Upper lobe of right lung (tissue), 1 donor: ENCODE results near the gene CENPH. TPM values are rescaled to one million over a fixed set of nuclear protein-coding genes. Genes with fewer than 3 reads are reported as not detected.
"Not testable (repeated sequence)": the region's sequence is repeated elsewhere in the genome, so short reads cannot be mapped to it uniquely, and the experiment has no call there.

ENCODE experiments used
- ATAC-seq: fragments of 200-7000 bp; cut with Tn5 transposase; one replicate; pipeline ENCODE4 v1.9.1; 2020; ENCODE audit warnings: mild to moderate bottlenecking, moderate library complexity
- DNase-seq: peaks from one replicate; pipeline ENCODE4 v3.0.0-alpha.2; 2020
- H3K27ac ChIP-seq: fragments of 200-600 bp; one replicate; pipeline ENCODE4 v1.8.0; 2022
- H3K27me3 ChIP-seq: fragments of 200-600 bp; one replicate; pipeline ENCODE4 v1.8.0; 2022; ENCODE audit warnings: mild to moderate bottlenecking
- H3K36me3 ChIP-seq: fragments of 200-600 bp; one replicate; pipeline ENCODE4 v1.8.0; 2022
- H3K4me1 ChIP-seq: fragments of 200-600 bp; one replicate; pipeline ENCODE4 v1.8.0; 2022
- H3K4me3 ChIP-seq: fragments of 200-600 bp; one replicate; pipeline ENCODE4 v1.8.0; 2022; ENCODE audit warnings: mild to moderate bottlenecking
- H3K9me3 ChIP-seq: fragments of 200-600 bp; one replicate; pipeline ENCODE4 v1.8.0; 2022
- intact Hi-C: fragments of 100-400 bp; cut with DNase I; formaldehyde crosslinking; loops from one replicate; pipeline ENCODE4 v1.11.0; 2022
- total RNA-seq: library from RNA; stranded (reverse); fragmentation: NEBNext Ultra II Directional; extraction: Animal tissue kit (Norgen Biotek cat#: 25700); gene quantifications from one replicate; pipeline ENCODE4 v1.2.1, GENCODE V29; 2021
- TF ChIP-seq, protein P1 (sequence below): fragments of 200-600 bp; IDR thresholded peaks from one replicate; pipeline ENCODE4 v1.8.0; 2022; ENCODE audit warnings: antibody characterized with exemption
- donor health status: DM: no; HTN: yes; CAD: no; lungs with severe emphysema.

CENPH gene
- total RNA-seq, 1 donor from 2014 or later: 1.6 TPM

DNA sequence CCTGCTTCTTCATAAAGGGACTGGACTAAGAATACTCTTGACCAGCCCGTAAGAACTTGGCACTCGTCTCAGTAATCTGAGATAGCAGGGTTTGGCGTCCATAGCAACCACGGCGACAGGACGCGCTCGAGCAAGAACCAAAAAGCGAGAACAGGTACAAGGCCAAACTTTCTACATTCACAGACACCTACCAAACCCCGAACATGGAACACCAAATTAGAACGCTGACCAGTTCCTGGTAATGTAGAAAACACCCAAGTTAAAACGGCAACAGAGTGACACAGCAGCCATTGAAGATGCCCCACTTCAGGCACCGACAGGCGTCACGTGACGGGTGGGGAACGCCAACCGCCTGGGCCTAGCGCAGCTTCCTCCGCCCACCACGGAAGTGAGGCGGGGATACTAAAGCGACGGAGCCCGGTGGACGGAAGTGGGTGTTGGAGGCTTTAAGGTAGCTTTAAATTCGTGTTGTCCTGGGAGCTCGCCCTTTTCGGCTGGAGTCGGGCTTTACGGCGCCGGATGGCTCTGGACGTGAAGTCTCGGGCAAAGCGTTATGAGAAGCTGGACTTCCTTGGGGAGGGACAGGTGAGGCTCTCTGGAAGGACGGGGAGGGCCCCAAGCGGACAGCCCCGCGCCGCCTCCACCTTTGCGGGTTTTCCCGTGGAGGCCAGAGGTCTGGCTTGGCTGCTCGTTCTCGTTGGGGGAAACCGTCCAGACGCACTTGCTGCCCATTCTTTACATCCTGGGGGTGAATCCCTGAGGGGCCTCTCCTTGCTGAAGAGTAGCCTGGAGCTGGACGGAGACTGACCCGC, 45.3 kb downstream of the CENPH start, which contains the start of gene CDK7:
TSS of gene CDK7 (plus strand) at position 430 of the 812 bp plus-strand sequence. CDS start at position 520, 90 bp downstream.
- peak; percentile 100 for ATAC-seq
- H3K4me1 ChIP-seq: peaks cover 9% of the 10 kb centered on the region
- TF ChIP-seq, protein P1, sequence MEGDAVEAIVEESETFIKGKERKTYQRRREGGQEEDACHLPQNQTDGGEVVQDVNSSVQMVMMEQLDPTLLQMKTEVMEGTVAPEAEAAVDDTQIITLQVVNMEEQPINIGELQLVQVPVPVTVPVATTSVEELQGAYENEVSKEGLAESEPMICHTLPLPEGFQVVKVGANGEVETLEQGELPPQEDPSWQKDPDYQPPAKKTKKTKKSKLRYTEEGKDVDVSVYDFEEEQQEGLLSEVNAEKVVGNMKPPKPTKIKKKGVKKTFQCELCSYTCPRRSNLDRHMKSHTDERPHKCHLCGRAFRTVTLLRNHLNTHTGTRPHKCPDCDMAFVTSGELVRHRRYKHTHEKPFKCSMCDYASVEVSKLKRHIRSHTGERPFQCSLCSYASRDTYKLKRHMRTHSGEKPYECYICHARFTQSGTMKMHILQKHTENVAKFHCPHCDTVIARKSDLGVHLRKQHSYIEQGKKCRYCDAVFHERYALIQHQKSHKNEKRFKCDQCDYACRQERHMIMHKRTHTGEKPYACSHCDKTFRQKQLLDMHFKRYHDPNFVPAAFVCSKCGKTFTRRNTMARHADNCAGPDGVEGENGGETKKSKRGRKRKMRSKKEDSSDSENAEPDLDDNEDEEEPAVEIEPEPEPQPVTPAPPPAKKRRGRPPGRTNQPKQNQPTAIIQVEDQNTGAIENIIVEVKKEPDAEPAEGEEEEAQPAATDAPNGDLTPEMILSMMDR: no peak
- H3K4me3 ChIP-seq: peak within 1 kb of the TSS; percentile 93
- peak; percentile 98 for DNase-seq
- intact Hi-C loops: no loop called here
- H3K36me3 ChIP-seq: peaks cover 18% of the 10 kb centered on the region
- no peaks in the 10 kb centered on the region for H3K9me3 ChIP-seq
- peak within 1 kb of the TSS; percentile 89 for H3K27ac ChIP-seq
- no peaks in the 10 kb centered on the region for H3K27me3 ChIP-seq

DNA sequence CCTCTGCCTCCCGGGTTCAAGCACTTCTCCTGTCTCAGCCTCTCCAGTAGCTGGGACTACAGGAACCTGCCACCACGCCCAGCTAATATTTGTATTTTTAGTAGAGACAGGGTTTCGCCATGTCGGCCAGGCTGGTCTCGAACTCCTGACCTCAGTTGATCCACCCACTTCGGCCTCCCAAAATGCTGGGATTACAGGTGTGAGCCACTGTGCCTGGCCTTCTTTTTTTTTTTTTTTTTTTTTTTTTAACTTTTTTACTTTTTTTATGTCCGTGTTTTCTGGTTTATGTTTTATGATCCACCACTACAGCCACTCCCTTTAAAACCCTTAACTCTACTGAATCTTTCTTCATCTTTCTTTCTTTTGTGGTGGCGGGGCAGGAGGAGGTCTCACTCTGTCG, 47.4 kb downstream of the CENPH start:
- ATAC-seq: not testable (repeated sequence)

DNA sequence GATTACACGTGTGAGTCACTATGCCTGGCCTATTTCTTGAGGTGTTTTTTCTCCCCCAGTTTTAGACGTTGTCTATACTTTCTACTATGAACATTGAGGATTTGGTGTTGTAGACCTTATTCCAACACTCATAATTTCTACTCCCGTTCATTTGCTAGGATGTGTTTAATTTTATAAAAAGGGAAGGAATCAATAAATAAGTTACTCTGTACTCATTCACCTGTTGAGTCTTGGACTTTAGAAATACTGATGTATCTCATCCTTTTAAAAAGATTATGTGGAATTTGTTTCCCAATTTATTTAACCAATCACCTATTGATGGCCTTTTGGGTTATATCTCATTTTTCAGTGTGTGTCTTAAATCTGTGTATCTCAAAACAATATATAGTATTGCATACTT, 48.5 kb downstream of the CENPH start:
- Histone ChIP-seq H3K27ac (no peak overlapping the region), H3K4me1 (peaks cover 9% of the 10 kb centered on the region)
- intact Hi-C loops: no loop called here

More for the DNA sequence above, 47.4 kb downstream of the CENPH start:
- DNase-seq, H3K27me3 ChIP-seq, H3K9me3 ChIP-seq, intact Hi-C loops, H3K36me3 ChIP-seq, H3K27ac ChIP-seq, H3K4me1 ChIP-seq, H3K4me3 ChIP-seq: not testable (repeated sequence)

GRCh38 chr5:69238760-69239251, 49.4 kb downstream of the CENPH start:
- Histone ChIP-seq H3K9me3 (no peaks in the 10 kb centered on the region), H3K27ac (no peak overlapping the region), H3K4me3 (no peak overlapping the region), H3K27me3 (no peaks in the 10 kb centered on the region), H3K36me3 (peaks cover 10% of the 10 kb centered on the region), H3K4me1 (peaks cover 9% of the 10 kb centered on the region)
- no peak for DNase-seq
- ATAC-seq: no peak
- TF ChIP-seq, protein P1: no peak
- intact Hi-C loops: no loop called here

More for the DNA sequence above, 48.5 kb downstream of the CENPH start:
- H3K36me3 ChIP-seq: peaks cover 10% of the 10 kb centered on the region
- no peak for ATAC-seq
- no peak for DNase-seq
- no peaks in the 10 kb centered on the region for H3K27me3 ChIP-seq
- TF ChIP-seq, protein P1: no peak
- H3K9me3 ChIP-seq: no peaks in the 10 kb centered on the region
- H3K4me3 ChIP-seq: no peak overlapping the region

- peaks cover 10% of the 10 kb centered on the region for H3K36me3 ChIP-seq
- TF ChIP-seq, protein P1: no peak
- no peaks in the 10 kb centered on the region for H3K27me3 ChIP-seq
- peaks cover 3% of the 10 kb centered on the region for H3K9me3 ChIP-seq
- no peaks in the 10 kb centered on the region for H3K4me1 ChIP-seq
- H3K27ac ChIP-seq: no peak overlapping the region
- DNase-seq (no peak), ATAC-seq (no peak)
- intact Hi-C loops: no loop called here
- H3K4me3 ChIP-seq: no peak overlapping the region
These were observed 53.0 kb downstream of the CENPH start for GRCh38 chr5:69242215-69242927.

- H3K4me3 ChIP-seq: no peak overlapping the region
- ATAC-seq (no peak), DNase-seq (no peak)
- intact Hi-C loops: no loop called here
- H3K9me3 ChIP-seq: peaks cover 12% of the 10 kb centered on the region
- TF ChIP-seq, protein P1: no peak
- no peak overlapping the region for H3K27ac ChIP-seq
- no peaks in the 10 kb centered on the region for H3K36me3 ChIP-seq
- no peaks in the 10 kb centered on the region for H3K4me1 ChIP-seq
- no peaks in the 10 kb centered on the region for H3K27me3 ChIP-seq
These were observed 55.6 kb downstream of the CENPH start for GRCh38 chr5:69245031-69245430.
